HG03280 (cell line): ENCODE results near the gene ARHGAP26.
A peak's percentile ranks its signal among the peaks of the same experiment; 100 is the strongest.

Experiments
- ATAC-seq: cut with Tn5 transposase; IDR thresholded peaks from one replicate; pipeline ENCODE4 v1.9.1; 2021; ENCODE audit warnings: mild to moderate bottlenecking, moderate library complexity; ENCODE audit not compliant: unreplicated experiment

The ARHGAP26 gene

DNA sequence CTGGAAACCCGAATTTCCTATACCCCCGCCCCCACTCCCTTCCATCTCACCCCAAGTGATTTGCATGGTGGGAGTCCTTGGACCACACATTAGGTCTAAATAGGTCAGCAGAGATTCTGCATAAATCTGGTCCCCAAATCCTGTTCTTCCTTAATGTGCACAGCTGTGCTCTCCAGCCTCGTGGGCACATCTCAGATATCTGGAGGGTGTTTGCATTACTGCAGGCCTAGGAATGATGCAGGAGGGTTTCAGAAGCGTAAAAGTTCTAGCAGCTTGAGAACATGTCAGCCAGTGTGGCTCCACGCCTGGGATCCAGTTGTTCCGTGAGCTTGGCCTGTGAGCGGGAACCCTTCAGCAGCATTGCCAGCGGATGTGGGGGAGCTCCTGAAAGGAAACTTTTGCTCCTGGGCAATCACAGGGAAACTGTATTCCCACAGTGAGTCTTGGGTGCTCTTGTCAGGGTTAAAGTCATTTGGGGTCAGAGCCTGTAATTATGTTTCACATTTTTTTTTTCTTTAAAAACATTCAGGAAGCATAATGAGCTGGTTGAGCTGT, 12.9 kb downstream of the ARHGAP26 start:
- no peak for ATAC-seq

DNA sequence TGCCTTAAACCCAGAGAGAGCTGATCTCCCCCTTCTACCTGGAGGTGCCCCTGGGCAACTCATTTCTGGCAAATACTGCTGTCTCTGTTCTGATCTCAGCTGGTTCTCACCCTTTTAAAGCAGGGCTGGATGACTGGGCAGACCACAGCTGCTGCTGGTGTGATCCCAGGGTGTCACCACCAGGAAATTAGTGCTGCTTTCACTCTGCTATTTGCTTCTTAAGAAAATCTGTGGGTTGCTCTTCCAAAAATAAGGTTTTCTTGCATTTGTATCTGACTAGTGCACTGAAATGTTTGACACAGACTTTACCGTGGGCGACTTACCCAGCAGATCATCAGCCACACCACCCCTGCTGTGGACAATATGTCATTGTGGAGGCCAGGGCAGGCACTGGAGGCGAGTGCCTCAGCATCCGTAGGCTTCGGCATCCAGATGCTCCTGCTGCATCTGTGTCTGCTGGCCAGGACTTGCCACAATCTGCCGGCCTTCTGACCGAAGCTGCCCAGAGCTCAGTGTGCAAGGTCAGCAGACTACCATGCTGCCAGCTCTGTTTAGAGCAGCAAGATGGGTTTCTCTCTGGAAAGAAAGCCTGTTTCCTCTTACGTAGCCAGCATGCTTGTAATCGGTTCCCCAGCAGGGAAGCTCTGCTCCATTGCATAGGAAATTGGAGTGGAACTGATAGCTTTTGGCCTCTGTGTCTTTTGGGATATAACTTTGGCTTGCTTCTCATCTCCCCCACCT, 13.6 kb downstream of the ARHGAP26 start:
- ATAC-seq: no peak

DNA sequence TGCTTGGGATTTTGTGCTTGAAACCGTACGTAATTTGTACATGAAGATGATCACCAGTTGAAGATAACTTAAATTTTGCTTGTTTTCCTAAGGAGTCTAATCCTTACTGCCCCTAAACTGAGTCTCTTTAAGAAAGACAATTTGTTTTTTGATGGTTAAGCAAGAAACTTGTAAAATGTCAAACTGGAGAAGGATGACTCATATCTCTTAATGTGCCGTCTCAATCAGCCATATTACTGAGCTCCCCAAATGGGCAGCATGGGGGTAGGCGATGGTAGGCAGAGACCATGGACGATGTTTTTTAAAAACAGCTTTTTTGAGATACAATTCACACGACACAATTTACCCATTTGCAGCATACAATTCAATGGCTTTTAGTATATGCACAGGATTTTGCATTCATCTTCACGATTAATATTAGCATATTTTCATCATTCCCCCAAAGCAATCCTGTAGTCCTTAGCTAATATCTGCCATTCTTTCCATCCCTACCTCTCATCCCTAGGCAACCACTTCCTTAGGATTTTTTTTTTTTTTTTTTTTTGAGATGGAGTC, 14.3 kb downstream of the ARHGAP26 start:
- ATAC-seq: no peak

DNA sequence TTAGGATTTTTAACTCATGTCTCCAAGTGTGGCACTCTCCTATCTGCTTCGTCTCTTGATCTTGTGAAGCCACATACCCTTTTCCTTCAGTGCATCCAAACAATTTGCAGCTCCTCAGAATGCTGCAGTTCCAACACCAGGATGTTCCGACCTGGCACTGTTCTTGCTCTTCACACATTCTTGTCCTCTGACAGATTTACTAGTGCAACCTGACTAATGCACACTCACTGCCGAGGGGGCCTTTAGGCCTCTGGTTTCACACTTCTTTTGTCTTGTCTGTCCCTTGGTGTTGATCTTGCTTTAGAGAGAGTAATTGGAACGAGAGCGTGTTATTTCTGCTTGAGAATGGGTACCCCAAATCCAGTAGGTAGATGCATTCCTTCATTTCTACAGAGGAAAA, 15.0 kb downstream of the ARHGAP26 start:
- no peak for ATAC-seq

DNA sequence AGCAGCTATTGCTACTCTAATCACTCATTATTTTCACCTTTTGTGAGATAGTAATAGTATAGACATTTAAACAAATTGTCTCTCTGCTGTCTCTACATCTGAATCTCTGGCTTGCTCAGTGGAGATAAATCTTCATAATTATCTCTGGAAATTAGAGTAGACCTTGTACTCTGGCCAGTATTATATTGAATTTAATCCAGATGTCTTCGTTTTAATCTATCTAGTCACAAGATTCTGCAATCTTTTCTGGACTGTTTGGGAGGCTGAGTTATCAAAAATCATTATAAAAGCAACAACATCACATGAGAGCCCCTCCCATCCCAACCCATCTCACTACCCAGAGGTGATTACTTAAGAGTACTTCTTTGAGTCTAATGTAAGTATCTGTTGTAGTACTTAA, 19.0 kb downstream of the ARHGAP26 start:
- ATAC-seq: no peak

DNA sequence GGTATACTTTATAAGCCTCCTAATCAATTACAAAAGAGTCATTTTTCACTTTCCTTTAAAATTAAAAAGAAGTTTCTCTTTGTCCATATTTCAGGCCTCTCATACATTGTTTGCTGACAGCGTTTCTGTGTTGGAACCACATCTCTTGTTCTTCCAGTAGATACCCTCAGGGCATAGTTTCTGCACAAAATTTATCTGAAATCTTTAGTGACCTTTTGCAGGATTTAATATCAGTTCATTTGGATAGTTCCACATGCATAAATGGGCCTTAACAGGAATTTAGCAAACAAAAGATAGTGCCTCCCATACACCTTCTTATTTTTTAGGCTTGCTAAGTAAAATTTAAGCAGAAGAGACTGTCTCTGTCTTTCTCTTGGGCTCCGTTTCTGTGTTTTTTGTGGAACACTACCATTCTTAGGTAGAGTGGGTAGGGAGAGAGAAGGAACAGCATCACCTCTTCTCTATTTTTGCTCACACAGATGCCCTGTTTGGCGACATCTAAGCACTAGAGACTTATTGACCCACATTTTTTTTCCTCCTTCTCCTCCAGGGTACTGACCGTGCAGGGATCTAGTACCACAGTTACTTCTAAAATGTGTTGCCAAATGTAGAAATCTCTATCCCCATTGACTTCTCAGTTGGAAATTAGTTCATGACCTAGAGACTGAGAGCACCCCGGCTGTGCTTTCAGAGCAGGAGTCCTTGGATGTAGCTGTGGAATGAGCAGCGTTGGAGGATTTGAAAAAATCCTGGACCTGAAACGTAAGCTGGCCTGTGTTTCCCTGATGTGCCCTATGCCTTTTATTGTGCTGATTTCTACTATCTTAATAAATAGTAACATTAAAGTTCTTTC, 22.1 kb downstream of the ARHGAP26 start:
- no peak for ATAC-seq

DNA sequence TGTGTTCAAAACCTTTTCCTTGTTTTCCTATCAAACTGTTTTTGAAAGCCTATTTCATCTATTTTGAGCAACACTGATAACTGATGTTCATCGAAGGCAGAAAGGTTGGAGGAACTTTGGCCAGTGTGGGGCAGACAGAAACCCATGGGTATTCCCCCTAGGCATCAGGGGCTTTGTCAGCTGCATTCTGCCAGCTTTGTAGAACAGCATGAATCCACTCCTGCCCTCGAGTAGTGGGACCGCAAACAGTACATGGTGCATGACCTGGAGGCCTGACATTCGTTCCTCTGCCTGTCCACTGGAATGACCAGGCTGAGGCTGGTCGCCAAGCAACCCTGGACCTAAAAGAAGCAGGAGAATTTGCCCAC, 22.7 kb downstream of the ARHGAP26 start:
- ATAC-seq: no peak

DNA sequence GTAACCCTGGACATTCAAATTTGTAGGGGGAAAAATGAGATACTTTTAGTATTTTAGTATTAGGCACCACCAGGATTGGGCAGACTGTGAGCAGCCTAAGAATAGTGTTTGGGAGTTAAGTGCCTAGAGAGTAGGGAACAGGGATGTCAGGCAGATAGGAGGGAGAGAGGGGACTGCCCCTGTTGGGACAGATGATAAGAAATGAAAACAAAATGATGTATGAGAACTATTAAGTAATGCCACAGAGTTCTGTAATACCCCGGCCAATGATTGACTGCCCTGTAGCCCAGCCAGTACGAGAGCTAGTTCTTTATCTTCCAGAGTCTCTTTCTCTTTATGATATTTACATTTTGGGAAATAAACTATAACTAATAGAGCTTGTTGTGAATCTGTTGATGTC, 24.4 kb downstream of the ARHGAP26 start:
- no peak for ATAC-seq

DNA sequence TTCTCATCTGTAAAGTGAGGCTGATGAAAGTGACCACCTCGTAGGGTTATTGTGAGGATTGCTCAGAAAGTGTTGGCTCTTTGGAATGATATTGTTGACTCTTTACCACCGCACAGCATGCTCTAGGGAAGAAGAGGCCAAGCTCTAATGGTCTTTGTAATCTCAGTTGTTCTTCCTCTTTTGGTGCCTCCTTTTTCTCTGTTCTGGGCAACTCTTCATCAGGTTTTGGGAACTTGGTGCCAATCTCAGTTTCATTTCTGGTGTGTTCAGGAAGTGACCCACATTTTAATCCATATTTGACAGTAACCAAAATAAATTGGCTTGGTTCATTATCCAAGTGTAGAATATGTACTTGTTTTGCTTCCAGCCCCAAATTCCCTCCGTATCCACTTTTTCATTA, 25.1 kb downstream of the ARHGAP26 start:
- ATAC-seq: no peak

DNA sequence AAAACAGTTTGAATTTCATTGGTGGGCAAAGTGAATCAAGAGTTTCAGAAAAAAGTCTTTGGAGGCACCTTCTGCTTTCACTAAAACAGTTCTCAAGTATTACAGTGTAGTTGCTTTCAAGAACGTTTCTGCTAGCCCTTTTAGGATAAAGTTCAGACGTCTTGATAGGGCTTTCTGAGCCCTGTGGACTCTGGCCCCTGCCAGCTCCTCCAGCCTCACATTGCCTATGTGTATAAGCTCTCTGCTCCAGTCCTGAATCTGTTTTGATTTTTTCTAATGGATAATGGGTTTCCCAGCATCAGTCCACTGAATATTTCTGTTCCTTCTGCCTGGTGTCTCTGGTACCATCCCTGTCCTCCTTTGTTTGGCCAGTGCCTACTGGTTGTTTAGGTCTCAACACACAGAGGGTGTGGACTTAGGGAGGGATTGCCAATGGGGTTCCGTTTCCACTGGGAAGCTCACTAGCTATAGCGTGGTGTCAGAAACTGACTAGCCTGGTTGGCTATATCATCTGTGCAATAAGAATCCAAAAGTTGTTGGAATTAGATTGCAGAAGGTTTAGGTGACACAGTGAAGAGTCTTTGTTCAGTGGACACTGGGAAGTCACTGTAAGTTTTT, 26.4 kb downstream of the ARHGAP26 start:
- no peak for ATAC-seq

DNA sequence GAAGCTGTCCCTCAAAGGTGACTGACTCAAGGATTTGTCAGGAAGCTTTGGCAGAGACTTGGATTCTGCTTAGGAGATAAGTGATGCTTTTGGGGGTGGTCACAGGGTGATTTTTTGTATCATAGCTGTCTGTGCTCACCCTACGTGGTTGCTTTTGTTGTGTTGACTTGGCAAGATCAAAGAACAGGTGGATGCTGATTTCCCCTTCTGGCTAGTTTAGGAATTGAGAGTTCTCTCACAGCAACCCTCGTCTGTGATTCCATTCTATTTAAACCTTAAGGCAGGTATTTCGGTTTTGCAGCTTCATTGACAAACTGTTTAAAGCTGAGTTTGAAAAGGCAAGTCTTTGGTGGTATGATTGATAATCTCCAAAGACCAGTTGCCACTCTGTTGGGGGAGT, 27.2 kb downstream of the ARHGAP26 start:
- no peak for ATAC-seq

DNA sequence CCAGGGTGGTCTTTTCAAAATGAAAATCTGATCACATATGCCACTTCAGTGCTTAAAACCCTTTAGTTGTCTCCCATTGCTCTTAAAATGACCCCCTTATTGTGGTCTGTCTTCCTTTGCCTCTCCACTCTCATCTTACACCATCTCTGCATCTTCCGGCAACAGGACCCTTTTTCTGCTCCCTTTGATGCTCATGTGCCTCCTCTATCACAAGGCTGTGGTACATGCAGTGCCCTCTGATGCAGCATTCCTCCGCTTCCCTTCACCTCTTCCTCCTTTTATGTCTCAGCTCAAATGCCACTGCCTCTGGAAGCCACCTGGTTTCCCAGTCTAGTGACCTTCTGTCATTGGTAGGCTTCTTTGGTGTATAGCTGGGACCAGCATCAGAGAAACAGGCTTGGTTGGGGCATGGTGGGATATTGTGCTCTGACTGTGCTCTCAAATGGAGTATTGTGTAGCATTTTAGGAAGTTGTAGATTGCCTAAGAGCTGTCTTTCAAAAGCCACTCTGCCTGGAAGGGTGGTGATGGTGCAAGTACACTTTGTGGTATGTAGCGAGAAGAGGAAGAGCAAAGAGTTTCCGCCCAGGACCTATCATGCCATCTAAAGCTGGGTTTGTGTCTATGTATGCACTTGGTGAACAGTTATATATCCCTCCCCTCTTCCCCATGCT, 28.1 kb downstream of the ARHGAP26 start:
- ATAC-seq: no peak

DNA sequence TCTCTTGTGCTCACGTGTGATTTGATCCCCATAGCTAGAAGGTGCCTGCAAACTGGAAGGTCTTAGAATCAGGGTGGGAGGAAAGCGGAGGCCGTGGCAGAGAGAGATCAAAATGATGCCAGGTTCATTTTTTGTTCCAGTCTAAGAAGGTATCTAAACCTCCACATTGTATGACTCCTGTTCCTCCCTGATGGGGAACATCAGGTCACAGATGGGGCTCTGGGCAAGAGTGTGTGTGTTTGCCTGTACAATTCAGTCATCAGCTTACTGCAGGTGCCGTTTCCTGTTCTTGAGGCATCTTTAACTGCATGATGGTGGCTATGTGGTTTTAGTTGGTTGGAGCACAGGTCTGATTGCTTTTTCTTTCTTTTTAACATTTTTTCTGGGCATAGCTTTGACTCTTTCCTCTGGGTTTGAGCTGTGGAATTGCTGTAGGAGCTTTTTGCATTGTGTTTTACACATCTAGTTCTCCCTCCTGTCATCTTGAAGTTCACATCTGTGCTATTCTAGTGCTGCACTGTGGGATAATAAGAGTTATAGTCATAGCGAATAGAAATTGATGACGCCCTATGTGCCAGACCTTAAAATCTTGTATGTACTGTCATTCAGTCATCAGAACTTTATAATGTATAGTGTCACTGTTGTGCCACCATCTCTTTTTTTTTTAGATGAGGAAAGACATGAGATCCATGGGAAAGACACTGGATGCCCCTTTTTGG, 30.8 kb downstream of the ARHGAP26 start:
- ATAC-seq: peak; percentile 71

DNA sequence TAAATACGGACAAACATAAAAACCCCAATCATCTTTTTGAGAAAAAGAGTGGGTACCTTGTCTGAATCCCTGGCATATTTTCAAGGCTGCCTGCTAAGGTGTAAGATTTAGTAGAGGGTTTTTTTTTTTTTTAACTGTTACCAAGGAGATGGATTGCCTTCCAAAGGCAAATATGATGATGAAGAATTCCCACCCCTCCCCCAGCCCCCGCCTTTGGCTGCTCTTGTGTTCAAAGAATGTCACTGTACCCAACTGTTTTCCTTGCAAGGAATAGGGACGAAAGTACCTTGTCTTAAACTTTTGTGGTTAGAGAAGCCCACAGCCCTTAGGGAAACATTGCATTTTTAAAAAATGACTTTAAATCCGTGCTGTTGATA, 31.3 kb downstream of the ARHGAP26 start:
- ATAC-seq: no peak

DNA sequence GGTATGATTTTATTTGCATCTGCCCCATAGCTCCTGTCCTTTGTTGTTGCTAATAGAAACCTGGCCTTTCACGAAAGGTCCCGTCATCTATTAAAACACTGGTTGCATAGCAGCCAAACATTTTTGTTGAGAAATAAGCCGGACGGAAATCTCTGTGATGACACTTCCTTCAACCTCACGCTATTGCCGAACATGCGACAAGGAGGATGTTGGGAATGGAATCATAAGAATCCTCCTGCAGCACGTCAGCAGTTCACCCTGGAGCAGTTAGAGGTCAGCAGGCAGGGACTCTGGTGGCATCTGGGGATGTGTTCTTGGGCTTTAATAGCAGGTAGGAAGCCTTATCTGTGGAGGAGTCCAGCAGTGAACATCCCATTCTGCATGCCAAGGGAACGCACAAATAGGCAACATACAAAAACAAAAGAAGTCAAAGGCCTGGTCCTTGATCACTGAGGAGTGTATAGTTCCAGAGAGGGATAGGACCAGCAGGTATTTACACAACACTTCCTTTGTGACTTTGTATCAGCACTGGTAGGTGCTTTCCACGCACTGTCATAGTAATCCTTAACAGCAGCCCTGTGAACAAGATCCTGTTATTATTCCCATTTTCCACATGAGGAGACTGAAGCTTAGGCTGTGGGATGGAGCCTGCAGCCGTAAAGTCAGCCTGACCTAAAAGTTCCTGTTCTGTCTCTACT, 33.4 kb downstream of the ARHGAP26 start:
- no peak for ATAC-seq

DNA sequence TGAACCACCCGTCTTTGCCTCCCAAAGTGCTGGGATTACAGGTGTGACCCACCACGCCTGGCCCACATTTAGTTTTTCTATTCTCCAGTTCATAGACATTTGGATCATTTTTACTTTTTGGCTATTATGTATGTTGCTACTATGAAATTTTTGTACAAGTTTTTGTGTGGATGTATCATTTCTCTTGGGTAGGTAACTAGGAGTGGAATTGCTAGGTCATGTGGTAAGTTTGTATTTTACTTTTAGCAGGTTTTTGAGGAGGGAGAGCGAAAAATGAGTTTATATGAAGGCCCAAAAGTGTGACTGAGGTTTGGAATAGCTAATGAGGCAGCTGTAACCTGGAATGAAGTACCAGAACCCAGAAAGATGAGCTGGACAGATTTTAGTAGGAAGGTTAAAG, 35.2 kb downstream of the ARHGAP26 start:
- ATAC-seq: no peak

DNA sequence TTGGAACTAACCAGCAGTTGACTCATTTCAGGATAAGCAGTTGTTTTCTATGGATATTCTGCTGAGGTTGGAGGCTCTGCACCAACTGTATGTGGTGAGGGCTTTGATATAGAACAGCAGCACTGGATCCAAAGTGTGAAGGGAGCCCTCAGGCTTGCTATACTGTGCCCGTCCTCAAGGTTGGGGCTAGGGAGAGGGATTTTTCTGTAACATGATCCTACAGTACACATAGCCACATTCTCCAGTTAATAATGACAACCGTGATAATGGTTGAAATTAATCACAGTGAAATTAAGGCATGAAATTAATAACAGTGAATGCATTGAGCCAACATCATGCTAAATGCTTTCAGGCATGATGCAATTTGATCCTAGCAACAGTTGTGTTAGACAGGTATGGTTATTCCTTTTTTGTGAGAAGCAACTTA, 36.7 kb downstream of the ARHGAP26 start:
- ATAC-seq: no peak

DNA sequence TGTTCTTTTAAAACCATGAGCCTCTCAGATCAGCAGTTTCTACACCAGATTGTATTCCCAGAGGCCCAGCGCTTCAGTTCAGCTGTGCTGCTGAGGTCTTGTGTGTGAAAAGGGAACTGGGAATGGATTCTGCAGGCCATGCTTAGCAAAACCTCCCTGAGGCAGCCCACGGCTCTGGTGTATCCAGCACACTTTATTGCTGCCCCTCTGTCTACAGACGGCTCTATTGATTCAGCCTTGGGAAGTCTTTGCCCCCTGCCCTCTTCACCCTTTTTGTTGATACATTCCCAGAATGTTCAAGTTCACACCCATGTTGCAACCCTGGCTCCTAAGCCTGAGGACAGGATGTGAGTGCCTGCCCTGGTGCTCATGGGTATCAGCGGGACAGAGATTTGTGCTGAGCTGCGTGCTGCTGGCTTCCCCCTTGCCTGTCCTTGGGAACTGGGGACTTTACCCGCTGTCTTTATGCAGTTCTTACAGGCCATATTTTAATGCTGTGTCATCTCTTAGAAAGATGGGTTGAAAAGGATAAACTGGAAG, 37.3 kb downstream of the ARHGAP26 start:
- ATAC-seq: no peak

DNA sequence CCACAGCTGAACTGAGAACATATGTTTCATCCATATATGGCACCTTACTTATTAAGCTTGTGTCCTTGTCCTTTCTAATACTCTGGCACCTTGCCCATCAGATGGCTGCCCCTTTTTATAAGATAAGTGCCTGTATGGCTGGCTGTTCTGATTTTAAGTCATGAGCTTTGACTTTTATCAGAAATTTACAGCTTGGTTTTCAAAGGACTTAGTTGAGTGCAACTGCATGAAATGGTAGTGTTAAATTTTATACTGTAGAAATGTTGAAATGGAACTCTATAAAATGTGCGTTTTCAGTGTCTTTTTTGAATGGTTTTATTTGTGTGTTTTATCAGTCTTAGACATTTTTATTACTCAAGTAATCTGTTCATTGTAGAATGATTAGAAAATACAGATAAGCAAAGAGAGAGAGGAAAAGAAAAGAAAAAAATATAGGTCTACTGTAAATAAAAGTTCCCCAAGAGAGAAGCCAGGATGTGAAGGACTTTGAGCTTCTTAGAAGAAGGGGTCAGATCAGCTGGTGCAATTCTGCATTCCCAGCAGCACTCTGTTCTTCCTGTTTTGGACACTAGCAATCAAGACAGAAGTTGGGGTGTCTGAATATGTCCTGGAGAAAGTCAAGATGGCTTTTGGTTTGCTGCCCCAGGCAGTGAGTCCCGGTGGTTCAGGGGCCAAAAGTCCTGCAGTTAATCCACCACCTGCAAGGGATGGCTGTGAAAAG, 38.9 kb downstream of the ARHGAP26 start:
- ATAC-seq: no peak
